GM18505 (cell line): ENCODE data around the gene ZNF799.
A peak's percentile ranks its signal among the peaks of the same experiment; 100 is the strongest.
"Not testable (repeated sequence)": the region's sequence is repeated elsewhere in the genome, so short reads cannot be mapped to it uniquely, and the experiment has no call there.

Source experiments
- ATAC-seq: cut with Tn5 transposase; IDR thresholded peaks from one replicate; pipeline ENCODE4 v1.9.1; 2021; ENCODE audit not compliant: unreplicated experiment
- POLR2A ChIP-seq: IDR thresholded peaks from 4 replicates; pipeline ENCODE4 v1.6.1; 2011; ENCODE audit warnings: borderline replicate concordance; ENCODE audit not compliant: insufficient read depth, insufficient read length; ENCODE audit errors: extremely low read depth

ZNF799 gene

GRCh38 chr19:12380444-12380737 is 20.7 kb downstream of the ZNF799 start:
- TF ChIP-seq POLR2A = no peak
- ATAC-seq = no peak

GRCh38 chr19:12379732-12380443 is 21.2 kb downstream of the ZNF799 start:
- no peak for TF ChIP-seq POLR2A

GRCh38 chr19:12374026-12374425 is 27.0 kb downstream of the ZNF799 start:
- TF ChIP-seq POLR2A = no peak
- ATAC-seq = no peak

More at GRCh38 chr19:12379732-12380443, 21.2 kb downstream of the ZNF799 start:
- no peak for ATAC-seq

DNA sequence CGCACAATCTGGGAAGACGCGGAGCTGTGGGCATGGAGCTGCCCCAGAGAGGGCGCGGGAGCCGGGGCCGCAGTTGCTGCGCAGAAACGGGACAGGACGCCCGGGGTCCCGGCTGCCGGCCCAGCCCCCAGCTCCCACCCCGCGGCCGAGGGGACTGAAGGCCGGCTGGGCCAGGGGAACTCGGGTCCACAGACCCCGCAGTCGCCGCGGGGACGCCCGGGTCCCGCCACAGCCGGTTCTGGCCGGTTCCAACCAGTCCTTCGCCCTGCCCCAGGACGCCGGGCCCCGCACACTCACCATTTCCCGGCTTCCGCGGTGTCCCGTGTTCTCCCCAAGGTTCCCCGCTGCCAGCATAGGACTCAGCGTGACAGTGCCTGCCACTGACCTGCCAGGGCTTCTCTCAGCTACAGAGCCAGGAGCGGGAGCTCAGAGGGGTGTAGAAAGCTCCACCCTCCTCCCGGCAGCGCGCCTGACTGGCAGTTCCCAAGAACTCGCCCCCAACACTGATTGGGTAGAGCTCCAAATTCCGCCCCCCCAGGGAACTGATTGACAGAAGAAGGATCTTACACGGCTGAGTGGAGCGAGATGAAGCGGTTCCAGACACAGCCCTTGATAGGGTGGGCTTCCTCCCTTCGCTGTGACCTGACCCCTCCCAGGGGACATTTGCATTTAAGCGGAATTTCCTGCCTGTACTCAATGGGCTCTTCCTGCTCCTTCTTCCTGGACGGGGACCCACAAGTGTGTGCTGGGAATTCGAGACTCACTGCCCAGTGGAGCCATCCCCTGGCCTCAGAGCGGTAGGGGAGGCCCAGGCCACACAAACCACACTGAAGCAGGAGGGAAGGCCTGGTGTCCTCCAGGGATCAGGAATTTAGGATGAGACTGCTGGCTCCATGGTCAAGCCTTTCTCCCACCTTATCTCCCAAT is 35.6 kb downstream of the ZNF799 start, which contains the start of gene ZNF442:
Gene ZNF442, minus strand, starts transcription at position 448 of the 927 bp plus-strand sequence. CDS start 2,052 bp downstream, outside the sequence.
- ATAC-seq = peak; percentile 82
- TF ChIP-seq POLR2A = peak; percentile 84

DNA sequence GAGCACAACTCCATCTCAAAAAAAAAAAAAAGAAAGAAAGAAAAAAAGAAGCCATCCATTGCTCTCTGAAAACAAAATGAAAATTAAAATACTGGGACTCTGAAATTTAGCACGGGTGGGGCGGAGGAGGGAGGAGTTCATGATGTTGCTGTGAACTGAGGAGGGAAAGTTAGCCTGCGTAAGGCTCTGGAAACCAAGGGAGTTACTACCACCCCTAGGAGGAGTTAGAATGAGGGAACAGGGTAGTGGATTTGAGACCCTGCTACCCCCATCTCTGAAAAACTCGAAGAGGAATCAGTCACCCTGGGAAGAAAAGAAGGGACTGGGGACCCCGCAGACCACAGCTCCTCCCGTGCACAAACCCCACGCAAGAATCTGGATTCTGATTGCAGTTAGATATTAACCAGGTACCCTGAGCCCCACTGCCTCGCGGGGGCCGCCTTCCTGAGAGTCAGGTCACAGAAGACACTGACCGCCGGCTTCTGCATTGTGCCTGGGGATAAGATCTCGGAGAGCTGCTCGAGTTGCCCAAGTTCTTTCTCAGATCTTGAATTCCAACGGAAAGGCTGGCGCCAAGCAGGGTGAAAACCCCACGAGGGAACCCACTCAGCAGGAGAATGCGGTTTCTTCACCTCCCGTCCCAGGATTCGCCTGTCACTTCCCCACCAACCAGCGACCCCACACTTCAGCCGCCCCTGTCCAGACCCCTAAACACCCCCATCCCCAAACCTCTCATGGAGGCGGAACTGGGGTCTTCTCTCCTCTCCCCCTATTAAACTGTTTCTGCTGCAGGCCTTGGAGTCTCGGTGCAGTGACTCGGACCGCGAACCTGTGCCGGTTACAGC is 36.5 kb downstream of the ZNF799 start:
- peak; percentile 15 for ATAC-seq
- TF ChIP-seq POLR2A = no peak

GRCh38 chr19:12362236-12362635 is 38.8 kb downstream of the ZNF799 start:
- not testable (repeated sequence) for ATAC-seq

DNA sequence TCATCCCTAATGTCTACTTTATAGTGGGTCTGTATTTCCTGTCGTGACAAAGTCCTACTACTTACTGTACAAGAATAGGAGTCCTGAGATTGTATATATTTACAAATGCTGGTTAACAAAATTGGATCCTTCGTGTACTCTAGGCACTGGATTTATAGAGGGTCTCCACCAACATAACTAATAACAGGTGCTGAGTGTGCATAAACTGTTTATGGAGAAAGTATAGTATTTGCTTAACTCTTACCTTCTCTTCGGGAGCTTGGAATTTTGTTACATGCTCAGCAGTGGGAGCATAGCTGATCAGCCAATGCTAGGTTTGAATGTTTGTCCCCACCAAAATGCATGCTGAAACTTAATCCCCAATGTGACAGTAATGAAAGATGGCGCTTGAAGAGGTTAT is 47.7 kb downstream of the ZNF799 start:
- no peak for ATAC-seq
- no peak for TF ChIP-seq POLR2A

DNA sequence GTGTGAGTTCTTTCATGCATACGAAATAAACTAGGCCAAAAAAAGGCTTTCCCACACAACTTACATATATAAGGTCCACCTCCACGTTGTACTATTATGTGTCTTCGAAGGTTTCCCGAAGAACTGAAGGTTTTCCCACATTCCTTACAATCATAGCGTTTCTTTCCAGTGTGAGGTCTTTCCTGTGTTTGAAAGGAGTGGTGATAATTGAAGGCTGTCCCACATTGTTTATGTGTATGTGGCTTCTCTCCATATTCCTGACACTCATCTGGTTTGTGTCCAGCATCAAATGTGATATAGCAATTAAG is 50.2 kb downstream of the ZNF799 start:
- TF ChIP-seq POLR2A = no peak
- no peak for ATAC-seq

- no peak for ATAC-seq
- no peak for TF ChIP-seq POLR2A
These were observed 50.7 kb downstream of the ZNF799 start for GRCh38 chr19:12350185-12350889.

GRCh38 chr19:12346896-12347295 is 54.2 kb downstream of the ZNF799 start:
- no peak for TF ChIP-seq POLR2A
- no peak for ATAC-seq

DNA sequence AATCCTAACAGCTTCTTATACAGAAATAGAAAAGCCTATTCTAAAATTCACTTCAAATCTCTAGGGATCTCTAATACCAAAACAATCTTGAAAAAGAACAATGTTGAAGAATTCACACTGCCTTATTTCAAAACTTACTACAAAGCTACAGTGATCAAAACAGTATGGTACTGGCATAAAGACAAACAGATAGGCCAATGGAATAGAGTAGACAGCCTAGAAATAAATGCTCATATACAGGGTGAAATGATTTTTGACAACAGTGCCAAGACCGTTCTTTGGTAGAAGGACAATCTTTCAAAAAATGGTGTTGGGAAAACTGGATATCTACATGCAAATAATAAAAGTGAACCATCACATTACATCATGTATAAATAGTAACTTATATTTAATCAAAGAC is 55.9 kb downstream of the ZNF799 start:
- no peak for ATAC-seq
- TF ChIP-seq POLR2A = no peak
